ENCODE data around the gene AKAP1. TPM values are rescaled to one million over a fixed set of nuclear protein-coding genes. Genes with fewer than 3 reads are reported as not detected.

Gene AKAP1
- total RNA-seq, 2 experiments from 2014 or later: 27.3 to 28.6 TPM

GRCh38 chr17:57040571-57040970, 44.5 kb upstream of the AKAP1 start:
- ATAC-seq: no peak
- H3K27ac Mint-ChIP-seq: no peak overlapping the region
- CTCF ChIA-PET: interaction anchor here (2.0 kb wide), 1 partner anchor 30 kb away, joined by 4 read pairs; no protein-coding TSS in a partner anchor

GRCh38 chr17:57043276-57043675, 41.8 kb upstream of the AKAP1 start:
- no peak overlapping the region for H3K4me3 Mint-ChIP-seq
- no peaks in the 10 kb centered on the region for H3K36me3 Mint-ChIP-seq (ENCODE audit: low read depth)
- TF ChIP-seq CTCF (IDR thresholded peaks at IDR 0.05): no peak
- no peaks in the 10 kb centered on the region for H3K9me3 Mint-ChIP-seq
- POLR2A ChIA-PET: no interaction called here
- no peak overlapping the region for H3K27ac Mint-ChIP-seq
- intact Hi-C loops (cut with micrococcal nuclease): no loop called here
- CTCF ChIA-PET: no interaction called here
- peaks cover 20% of the 10 kb centered on the region for H3K4me1 Mint-ChIP-seq (ENCODE audit: low read depth)
- H3K27me3 Mint-ChIP-seq: peaks cover 57% of the 10 kb centered on the region
- no peak for ATAC-seq
- DNase-seq: no peak

More at GRCh38 chr17:57040571-57040970, 44.5 kb upstream of the AKAP1 start:
- intact Hi-C loops (cut with micrococcal nuclease): no loop called here
- POLR2A ChIA-PET: no interaction called here
- TF ChIP-seq CTCF (IDR thresholded peaks at IDR 0.05): no peak
- DNase-seq: no peak
- Mint-ChIP-seq H3K4me3 (no peak overlapping the region), H3K27me3 (peaks cover 54% of the 10 kb centered on the region), H3K36me3 (ENCODE audit: low read depth) (no peaks in the 10 kb centered on the region), H3K4me1 (ENCODE audit: low read depth) (peaks cover 6% of the 10 kb centered on the region), H3K9me3 (no peaks in the 10 kb centered on the region)

- CTCF ChIA-PET: no interaction called here
- no peaks in the 10 kb centered on the region for H3K36me3 Mint-ChIP-seq (ENCODE audit: low read depth)
These were observed 39.8 kb upstream of the AKAP1 start for GRCh38 chr17:57044976-57045867.

GRCh38 chr17:57045868-57046704, 39.0 kb upstream of the AKAP1 start:
- TF ChIP-seq CTCF (IDR thresholded peaks at IDR 0.05): no peak
- H3K4me1 Mint-ChIP-seq (ENCODE audit: low read depth): peaks cover 20% of the 10 kb centered on the region

More at GRCh38 chr17:57044976-57045867, 39.8 kb upstream of the AKAP1 start:
- peaks cover 20% of the 10 kb centered on the region for H3K4me1 Mint-ChIP-seq (ENCODE audit: low read depth)
- no peaks in the 10 kb centered on the region for H3K9me3 Mint-ChIP-seq
- no peak overlapping the region for H3K27ac Mint-ChIP-seq
- ATAC-seq (no peak), DNase-seq (no peak)
- peak overlapping the region; percentile 69 for H3K4me3 Mint-ChIP-seq
- POLR2A ChIA-PET: interaction anchor here (1.3 kb wide), 1 partner anchor 40 kb away, joined by 4 read pairs; the partner anchor contains the start of gene AKAP1
- no peak for TF ChIP-seq CTCF (IDR thresholded peaks at IDR 0.05)
- peaks cover 48% of the 10 kb centered on the region for H3K27me3 Mint-ChIP-seq
- intact Hi-C loops (cut with micrococcal nuclease): no loop called here

More at GRCh38 chr17:57045868-57046704, 39.0 kb upstream of the AKAP1 start:
- ATAC-seq: peak; percentile 70
- DNase-seq: peak; percentile 56
- intact Hi-C loops (cut with micrococcal nuclease): no loop called here
- peak overlapping the region; percentile 44 for H3K27ac Mint-ChIP-seq
- peaks cover 45% of the 10 kb centered on the region for H3K27me3 Mint-ChIP-seq
- H3K36me3 Mint-ChIP-seq (ENCODE audit: low read depth): no peaks in the 10 kb centered on the region
- no peaks in the 10 kb centered on the region for H3K9me3 Mint-ChIP-seq
- ChIA-PET POLR2A (interaction anchor here (1.3 to 1.5 kb wide), 2 partner anchors 39 kb away, joined by 4 to 5 read pairs; partner anchors contain the start of gene AKAP1), CTCF (interaction anchor here (1.5 kb wide), 1 partner anchor 36 kb away, joined by 3 read pairs; no protein-coding TSS in a partner anchor)
- H3K4me3 Mint-ChIP-seq: peak overlapping the region; percentile 69
